Left lung (tissue), 10 donors: ENCODE results near the gene TFF2. TPM values are rescaled to one million over a fixed set of nuclear protein-coding genes. Genes with fewer than 3 reads are reported as not detected.

Experiments
- ATAC-seq: fragments of 200-7000 bp; cut with Tn5 transposase; one replicate; pipeline ENCODE4 v1.9.1; 2020; ENCODE audit warnings: moderate library complexity
- DNase-seq, 4 donors: peaks; one replicate each; pipeline ENCODE4 v3.0.0-alpha.2; 2013 to 2020
- H3K27ac ChIP-seq, 2 donors: fragments of 200-600 bp; sonication (generic) in 1 of 2; one replicate each; pipeline versions ENCODE4 v1.5.0 to v1.8.0; 2020 to 2021
- H3K27me3 ChIP-seq, 2 donors: fragments of 200-600 bp; sonication (generic) in 1 of 2; one replicate each; pipeline versions ENCODE4 v1.5.0 to v1.8.0; 2020 to 2021
- H3K36me3 ChIP-seq, 2 donors: fragments of 200-600 bp; sonication (generic) in 1 of 2; one replicate each; pipeline versions ENCODE4 v1.5.0 to v1.8.0; 2020 to 2021
- H3K4me1 ChIP-seq, 2 donors: fragments of 200-600 bp; one replicate each; pipeline ENCODE4 v1.8.0; 2021
- H3K4me3 ChIP-seq, 2 donors: fragments of 200-600 bp; sonication (generic) in 1 of 2; one replicate each; pipeline versions ENCODE4 v1.5.0 to v1.8.0; 2020 to 2021; ENCODE audit warnings: mild to moderate bottlenecking in 1 of 2
- H3K9me3 ChIP-seq, 2 donors: fragments of 200-600 bp; sonication (generic) in 1 of 2; one replicate each; pipeline versions ENCODE4 v1.5.0 to v1.8.0; 2020 to 2021
- intact Hi-C, 2 donors: fragments of 100-400 bp; cut with DNase I; formaldehyde crosslinking; loops; one replicate each; pipeline versions ENCODE4 v1.11.2 to v1.14.2; 2022
- polyA plus RNA-seq, 6 donors: library from polyadenylated mRNA; unstranded; fragments of 120-200 nt; gene quantifications; one replicate each; pipeline ENCODE4 v1.2.1, GENCODE V29; 2013; ENCODE audit not compliant: insufficient read length in 6 of 6
- total RNA-seq, 2 donors: library from RNA; stranded (reverse); fragmentation: NEBNext Ultra II Directional; extraction: Animal tissue kit (Norgen Biotek cat#: 25700); gene quantifications; one replicate each; pipeline ENCODE4 v1.2.1, GENCODE V29; 2021
- TF ChIP-seq, protein P1 (sequence below), 2 donors: fragments of 200-600 bp; sonication (generic) in 1 of 2; IDR thresholded peaks; one replicate each; pipeline versions ENCODE4 v1.5.0 to v1.8.0; 2021; ENCODE audit warnings: antibody characterized with exemption in 2 of 2
- donor health status: DM: no; HTN: yes; CAD: no.
- donor health status: DM: no; HTN: no; CAD: no.

TFF2 gene
- total and polyA plus RNA-seq, 8 donors = not detected

DNA sequence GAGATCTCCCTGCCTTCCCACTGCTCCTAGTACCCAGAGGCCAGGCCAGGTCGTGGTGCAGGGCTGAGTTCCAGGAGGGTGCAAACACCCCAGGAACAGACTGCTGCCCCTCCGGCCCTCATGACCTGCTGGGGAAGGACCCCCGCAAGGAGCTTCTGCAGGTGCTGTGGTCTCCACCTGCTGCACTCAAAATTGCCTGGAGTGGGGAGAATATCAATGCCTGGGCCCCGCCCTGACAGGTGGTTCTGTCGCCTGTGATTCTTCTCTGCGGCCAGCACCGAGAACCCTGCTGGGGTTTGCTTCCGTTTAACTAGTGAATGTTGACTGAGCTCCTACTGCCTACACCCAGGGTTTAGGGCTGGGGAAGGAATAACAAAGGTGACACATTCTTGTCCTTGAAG is 33.5 kb downstream of the TFF2 start:
- TF ChIP-seq, protein P1, sequence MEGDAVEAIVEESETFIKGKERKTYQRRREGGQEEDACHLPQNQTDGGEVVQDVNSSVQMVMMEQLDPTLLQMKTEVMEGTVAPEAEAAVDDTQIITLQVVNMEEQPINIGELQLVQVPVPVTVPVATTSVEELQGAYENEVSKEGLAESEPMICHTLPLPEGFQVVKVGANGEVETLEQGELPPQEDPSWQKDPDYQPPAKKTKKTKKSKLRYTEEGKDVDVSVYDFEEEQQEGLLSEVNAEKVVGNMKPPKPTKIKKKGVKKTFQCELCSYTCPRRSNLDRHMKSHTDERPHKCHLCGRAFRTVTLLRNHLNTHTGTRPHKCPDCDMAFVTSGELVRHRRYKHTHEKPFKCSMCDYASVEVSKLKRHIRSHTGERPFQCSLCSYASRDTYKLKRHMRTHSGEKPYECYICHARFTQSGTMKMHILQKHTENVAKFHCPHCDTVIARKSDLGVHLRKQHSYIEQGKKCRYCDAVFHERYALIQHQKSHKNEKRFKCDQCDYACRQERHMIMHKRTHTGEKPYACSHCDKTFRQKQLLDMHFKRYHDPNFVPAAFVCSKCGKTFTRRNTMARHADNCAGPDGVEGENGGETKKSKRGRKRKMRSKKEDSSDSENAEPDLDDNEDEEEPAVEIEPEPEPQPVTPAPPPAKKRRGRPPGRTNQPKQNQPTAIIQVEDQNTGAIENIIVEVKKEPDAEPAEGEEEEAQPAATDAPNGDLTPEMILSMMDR (IDR thresholded peaks at IDR 0.05) = no peak
- Histone ChIP-seq H3K27ac (no peak overlapping the region), H3K4me3 (no peak overlapping the region), H3K27me3 (no peaks in the 10 kb centered on the region), H3K9me3 (no peaks in the 10 kb centered on the region), H3K36me3 (no peaks in the 10 kb centered on the region), H3K4me1 (peaks cover 0 to 27% of the 10 kb centered on the region in 2 donors)
- ATAC-seq = no peak
- DNase-seq = no peak
- intact Hi-C loops = no loop called here

DNA sequence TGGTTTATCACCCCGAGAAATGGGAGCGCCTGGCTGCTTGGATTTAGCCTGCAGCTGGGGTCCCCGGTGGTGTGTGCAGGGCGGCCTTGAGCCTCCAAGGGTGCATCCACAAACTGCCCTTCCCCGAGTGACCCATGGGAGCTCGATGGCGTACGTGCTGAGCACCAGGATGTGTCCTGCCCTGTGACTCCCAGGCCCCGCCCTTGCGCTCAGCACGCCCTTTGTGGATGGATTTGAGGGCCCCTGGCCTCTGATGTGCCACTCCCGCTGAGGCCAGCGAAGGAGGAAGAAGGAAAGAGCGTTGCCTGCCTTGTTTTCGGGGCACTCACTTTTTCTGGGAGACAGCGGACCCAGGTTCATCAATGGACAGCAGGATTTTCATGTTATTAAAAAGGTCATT is 33.9 kb downstream of the TFF2 start:
- Histone ChIP-seq H3K4me3 (no peak overlapping the region), H3K9me3 (no peaks in the 10 kb centered on the region), H3K4me1 (peaks cover 0 to 27% of the 10 kb centered on the region in 2 donors), H3K36me3 (no peaks in the 10 kb centered on the region), H3K27ac (no peak overlapping the region), H3K27me3 (no peaks in the 10 kb centered on the region)
- ATAC-seq = no peak
- peak in 1 of 4 donors; percentile 61 for DNase-seq
- intact Hi-C loops = no loop called here
- TF ChIP-seq, protein P1 (IDR thresholded peaks at IDR 0.05) = no peak

DNA sequence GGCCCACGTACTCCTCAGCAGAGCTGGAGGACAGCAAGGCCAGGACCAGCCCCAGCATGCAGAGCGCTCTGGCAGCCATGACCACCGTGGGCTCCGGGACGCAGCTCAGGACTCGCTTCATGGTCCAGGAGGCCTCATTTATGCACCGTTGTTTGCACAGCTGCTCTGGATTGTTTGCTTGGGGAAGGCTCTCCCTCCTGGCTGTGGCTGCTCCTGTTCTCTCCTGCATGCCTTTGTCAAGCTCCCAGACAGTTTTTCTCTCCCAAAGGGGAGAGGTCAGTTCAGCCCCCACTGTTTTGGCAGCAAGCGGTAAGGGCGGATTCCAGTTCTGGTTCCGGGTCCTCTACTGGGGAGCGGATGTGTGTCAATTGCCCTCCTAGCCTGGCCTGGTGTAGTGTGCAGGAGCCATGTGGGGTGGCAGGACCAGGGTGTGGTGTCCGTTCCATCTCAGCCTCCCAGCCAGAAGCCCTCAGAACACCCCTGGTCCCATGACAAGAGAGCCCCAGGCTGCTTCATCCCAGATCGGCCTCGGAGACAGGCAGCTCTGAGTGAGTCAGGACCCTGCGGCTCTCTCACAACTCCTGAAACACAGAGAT is 35.4 kb downstream of the TFF2 start, which contains the start of gene TFF3:
Gene TFF3, minus strand, starts transcription at position 114 of the 596 bp plus-strand sequence. Its CDS starts 35 bp downstream, at position 79.
- TF ChIP-seq, protein P1 (IDR thresholded peaks at IDR 0.05) = no peak
- DNase-seq (peak in 2 of 4 donors; percentile 28 to 63), ATAC-seq (peak; percentile 65)
- Histone ChIP-seq H3K27me3 (no peaks in the 10 kb centered on the region), H3K27ac (no peak within 1 kb of the TSS), H3K4me1 (peaks cover 0 to 27% of the 10 kb centered on the region in 2 donors), H3K9me3 (no peaks in the 10 kb centered on the region), H3K4me3 (no peak within 1 kb of the TSS), H3K36me3 (no peaks in the 10 kb centered on the region)
- intact Hi-C loops = no loop called here

DNA sequence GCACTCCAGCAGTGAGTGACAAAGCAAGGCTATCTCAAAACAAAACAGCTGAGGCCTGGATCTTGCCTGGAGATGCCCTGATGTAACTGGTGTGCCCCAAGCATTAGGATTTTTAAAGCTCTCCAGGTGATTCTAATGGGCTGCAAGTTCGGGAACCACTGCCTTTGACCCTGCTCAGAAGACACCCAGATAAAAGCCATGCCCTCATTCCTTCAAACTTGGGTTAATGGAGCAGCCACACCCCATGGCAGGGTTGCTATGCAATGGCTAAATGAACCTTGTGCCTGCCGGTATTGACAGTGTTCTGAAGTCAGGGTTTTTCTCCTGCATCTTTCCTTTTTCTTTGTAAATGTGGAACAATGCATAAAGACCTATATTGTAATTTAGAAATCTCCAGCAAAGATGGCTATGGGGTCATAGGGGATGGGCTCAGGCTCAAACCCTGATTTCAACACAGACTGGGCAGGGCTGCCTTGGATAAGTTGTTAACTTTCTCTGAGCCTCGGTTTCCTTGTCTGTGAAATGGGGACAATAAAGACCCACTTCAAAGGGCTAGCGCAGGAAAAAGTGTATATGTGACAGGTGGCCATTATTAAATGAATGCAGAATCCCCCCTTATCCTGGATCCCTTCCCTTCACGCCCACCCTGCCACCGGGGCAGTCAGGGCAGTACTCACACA is 36.0 kb downstream of the TFF2 start:
- Histone ChIP-seq H3K27me3 (no peaks in the 10 kb centered on the region), H3K4me1 (peaks cover 0 to 28% of the 10 kb centered on the region in 2 donors), H3K27ac (no peak overlapping the region), H3K4me3 (no peak overlapping the region), H3K36me3 (no peaks in the 10 kb centered on the region), H3K9me3 (no peaks in the 10 kb centered on the region)
- TF ChIP-seq, protein P1 (IDR thresholded peaks at IDR 0.05) = no peak
- intact Hi-C loops = no loop called here
- DNase-seq (no peak), ATAC-seq (no peak)

DNA sequence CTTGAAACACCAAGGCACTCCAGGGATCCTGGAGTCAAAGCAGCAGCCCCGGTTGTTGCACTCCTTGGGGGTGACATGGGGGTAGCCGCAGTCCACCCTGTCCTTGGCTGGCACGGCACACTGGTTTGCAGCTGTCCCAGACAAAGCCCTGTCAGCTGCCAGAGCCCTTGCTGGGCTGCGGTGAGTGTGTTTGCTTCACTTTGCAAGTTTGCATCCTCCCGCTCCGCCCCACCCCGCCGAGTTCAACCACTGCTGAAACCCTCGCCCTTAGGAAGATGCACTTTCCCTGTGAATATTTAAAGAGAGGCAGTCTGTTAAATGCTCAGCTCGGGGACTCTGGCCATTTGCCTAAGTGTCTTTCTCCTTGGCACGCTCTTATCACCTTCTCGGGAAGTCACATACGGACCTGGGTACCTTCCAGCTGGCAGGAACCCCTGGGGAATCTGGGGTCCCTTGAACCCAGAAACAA is 37.3 kb downstream of the TFF2 start:
- Histone ChIP-seq H3K36me3 (no peaks in the 10 kb centered on the region), H3K4me3 (no peak overlapping the region), H3K9me3 (no peaks in the 10 kb centered on the region), H3K27me3 (no peaks in the 10 kb centered on the region), H3K27ac (no peak overlapping the region), H3K4me1 (peaks cover 4 to 30% of the 10 kb centered on the region in 2 donors)
- TF ChIP-seq, protein P1 (IDR thresholded peaks at IDR 0.05) = no peak
- DNase-seq (peak in 2 of 4 donors; percentile 26 to 77), ATAC-seq (no peak)
- intact Hi-C loops = no loop called here
